Left renal cortex interstitium (tissue), 4 donors: ENCODE data around the gene PRR20A. TPM values are rescaled to one million over a fixed set of nuclear protein-coding genes. Genes with fewer than 3 reads are reported as not detected.
"Not testable (repeated sequence)": the region's sequence is repeated elsewhere in the genome, so short reads cannot be mapped to it uniquely, and the experiment has no call there.

Experiments
- DNase-seq, 4 donors: peaks; one replicate each; pipeline ENCODE4 v3.0.0-alpha.2; 2013; ENCODE audit warnings: low read depth in 4 of 4, low spot score in 2 of 4, missing footprints in 1 of 4
- polyA plus RNA-seq, 4 donors: library from polyadenylated mRNA; unstranded; fragments of 120-200 nt; gene quantifications; one replicate each; pipeline ENCODE4 v1.2.1, GENCODE V29; 2013; ENCODE audit not compliant: insufficient read length in 4 of 4

PRR20A gene
- not detected for polyA plus RNA-seq

DNA sequence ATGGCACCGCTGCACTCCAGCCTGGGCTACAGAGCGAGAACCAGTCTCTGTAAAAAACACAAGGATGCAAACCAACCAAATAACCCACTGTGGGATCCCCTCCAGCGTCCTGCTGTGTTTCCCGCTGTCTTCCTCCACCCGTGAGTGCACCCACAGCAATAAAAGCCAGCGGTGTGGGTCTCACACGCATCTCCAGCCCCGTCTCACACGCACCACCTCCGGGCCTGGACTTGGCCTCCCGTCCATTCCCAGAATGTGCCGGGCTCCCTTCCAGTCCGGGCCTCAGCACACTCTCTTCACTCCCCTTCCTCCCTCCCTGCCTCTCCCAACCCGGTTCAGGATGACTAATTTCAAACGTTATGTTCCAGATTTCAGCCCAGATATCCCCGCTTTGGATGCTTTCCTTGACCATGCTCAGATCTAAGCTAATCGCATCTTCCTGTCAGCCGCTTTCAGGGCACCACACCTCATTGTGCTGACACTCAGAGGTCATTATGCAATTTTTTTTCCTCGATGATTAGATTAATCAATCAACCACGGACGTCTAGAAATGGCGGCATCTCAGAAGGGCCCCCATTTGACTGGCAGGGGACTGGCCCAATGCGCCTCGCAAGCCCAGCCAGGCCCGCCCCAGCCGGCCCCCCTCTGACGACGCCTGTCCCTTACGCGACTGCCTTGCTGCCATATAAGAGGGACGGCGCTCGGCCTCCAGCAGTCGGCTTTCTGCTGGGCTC lies at the start of gene PRR20A:
Gene PRR20A (plus strand): TSS at position 684 of the 734 bp plus-strand sequence. CDS start 387 bp downstream, outside the sequence.
- not testable (repeated sequence) for DNase-seq

DNA sequence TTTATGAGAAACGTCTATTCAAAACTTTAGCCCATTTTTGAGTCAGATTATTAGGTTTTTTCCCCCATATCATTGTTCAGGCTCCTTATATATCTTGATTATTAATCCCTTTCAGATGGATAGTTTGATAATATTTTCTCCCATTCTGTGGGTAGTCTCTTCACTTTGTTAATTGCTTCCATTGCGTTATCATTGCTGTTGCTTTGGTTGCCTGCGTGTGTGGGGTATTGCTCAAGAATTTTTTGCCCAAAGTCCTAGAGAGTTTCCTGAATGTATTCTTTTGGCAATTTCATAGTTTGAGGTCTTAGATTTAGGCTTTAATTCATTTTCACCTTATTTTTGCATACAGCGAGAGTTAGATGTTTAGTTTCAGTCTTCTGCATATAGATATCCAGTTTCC lies 25.8 kb upstream of the PRR20A start:
- no peak for DNase-seq

DNA sequence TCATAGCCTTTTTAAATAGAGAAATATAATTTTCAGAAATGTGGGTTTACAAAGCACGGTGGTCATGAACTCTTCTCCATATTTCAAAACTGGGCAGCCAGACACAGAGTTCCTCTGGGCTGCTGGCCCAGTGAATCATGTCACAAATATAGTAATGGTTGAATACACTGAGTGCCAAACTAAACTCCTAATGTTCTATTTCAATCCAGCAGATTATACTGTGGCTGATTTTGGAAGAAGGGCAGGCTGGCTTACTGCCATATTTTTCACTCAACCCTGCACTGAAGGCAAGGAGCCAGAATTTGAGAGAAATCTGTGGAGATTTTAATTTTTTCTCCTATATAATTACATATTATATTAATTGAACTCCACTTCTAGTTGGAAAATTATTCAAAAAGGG lies 17.0 kb upstream of the PRR20A start:
- DNase-seq, result no peak

DNA sequence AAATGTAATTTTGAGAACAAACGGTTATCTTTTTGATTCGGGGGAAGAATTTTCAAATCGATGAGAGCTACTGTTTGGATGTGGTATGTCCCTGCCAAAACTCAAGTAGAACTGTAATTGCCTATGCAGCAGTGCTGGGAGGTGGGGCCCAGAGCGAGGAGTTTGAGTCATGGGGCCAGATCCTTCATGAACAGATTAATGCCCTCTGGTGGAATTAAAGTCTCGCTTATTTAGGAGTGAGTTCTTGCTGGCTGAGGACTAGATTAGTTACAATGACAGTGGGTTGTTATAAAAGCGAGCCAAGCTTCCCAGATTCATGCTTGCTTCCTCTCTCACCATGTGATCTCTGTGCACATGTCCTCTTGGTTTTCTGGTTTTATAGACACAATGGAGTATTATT lies 11.8 kb upstream of the PRR20A start:
- no peak for DNase-seq

DNA sequence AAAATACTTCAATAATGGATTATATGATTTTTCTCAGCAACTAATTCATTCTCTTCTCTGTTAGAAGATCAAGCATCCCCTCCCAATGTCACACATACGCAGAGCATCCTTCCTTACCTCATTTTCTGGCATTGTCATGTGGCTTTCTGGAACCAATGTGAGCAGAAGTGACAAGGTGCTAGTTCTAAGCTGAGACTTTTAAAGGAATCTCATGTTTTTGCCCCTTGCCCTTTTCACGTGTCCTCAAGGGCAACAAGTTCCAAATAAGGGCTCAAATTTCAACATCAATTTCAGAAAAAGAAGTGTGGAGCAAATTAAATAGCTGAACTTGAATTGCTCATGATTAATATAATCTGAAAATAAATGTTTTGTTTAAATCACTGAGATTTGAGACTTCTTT lies 4.6 kb upstream of the PRR20A start:
- no peak for DNase-seq

DNA sequence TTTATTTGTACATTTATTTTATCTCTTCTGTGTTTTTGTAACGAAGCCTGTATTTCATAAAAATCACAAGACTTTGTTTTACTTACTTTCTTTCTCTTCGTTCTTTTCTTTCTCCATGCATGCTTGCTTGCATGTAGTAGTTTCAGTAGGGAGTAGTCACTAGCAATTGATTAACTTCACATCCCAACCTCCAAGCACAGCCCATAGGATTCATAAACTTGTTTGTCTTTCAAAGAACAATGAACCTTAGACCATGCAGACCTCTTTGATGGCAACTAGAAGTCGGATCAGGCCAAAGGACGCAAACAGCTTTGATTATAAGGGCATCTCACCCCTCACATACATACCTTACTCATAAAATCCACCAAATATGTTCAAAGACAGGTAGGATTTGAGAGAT lies 3.1 kb upstream of the PRR20A start:
- no peak for DNase-seq

DNA sequence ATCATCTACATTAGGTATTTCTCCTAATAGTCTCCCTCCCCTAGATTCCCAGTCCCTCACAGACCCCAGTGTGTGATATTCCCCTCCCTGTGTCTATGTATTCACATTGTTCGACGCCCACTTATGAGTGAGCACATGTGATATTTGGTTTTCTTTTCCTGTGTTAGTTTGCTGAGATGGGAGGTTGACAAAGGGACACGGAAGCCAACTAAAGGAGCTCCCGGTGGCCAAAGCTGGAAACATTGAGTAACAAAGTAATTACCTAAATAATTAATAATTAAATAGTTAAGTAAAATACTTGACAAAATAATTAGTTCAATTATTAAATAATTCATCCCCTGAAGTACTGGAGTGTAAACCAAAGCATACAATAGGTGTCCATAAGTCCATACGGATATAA lies 1.7 kb upstream of the PRR20A start:
- no peak for DNase-seq

DNA sequence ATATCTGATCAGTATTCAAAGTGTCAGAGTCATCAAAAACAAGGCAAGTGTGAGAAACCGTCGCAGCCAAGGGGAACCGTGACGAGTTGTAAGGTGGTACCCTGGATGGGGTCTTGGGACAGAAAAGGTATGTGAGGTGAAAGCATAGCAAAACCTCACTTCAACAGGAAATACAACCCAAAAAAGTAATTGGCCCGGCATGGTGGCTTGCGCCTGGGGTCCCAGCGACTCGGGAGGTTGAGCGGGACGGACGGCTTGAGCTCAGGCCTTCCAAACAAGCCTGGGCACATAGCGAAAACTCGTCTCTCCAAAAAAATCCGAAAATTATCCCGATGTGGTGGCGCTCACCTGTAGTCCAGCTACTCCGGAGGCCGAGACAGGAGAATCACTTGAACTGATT lies 937 bp upstream of the PRR20A start:
- not testable (repeated sequence) for DNase-seq

DNA sequence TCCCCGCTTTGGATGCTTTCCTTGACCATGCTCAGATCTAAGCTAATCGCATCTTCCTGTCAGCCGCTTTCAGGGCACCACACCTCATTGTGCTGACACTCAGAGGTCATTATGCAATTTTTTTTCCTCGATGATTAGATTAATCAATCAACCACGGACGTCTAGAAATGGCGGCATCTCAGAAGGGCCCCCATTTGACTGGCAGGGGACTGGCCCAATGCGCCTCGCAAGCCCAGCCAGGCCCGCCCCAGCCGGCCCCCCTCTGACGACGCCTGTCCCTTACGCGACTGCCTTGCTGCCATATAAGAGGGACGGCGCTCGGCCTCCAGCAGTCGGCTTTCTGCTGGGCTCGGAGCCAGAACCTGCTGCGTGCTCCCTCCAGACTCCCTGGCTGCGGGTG lies 6.5 kb downstream of the PRR20A start, which contains the start of gene PRR20B:
Gene PRR20B (plus strand): TSS at position 301 of the 400 bp plus-strand sequence. CDS start 387 bp downstream, outside the sequence.
- not testable (repeated sequence) for DNase-seq

DNA sequence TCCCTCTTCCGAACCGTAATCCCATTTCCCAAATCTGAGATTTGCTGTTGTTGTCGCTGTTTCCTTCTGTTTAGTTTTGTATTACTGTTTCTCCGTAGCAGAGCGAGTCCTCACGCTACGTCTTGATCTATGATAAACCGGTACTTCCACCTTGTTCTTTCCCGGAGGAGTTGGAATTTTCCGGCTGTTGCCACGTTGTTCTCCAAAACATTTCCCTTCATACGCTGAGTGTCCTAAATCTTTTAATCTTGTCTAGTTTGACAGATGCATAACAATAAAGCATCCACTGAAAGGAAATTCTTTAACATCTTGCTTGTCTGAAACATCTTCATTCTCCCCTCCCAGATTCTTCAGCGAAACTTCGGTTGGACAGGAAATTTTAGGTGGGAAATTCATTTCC lies 7.4 kb downstream of the PRR20A start:
- DNase-seq, result not testable (repeated sequence)

DNA sequence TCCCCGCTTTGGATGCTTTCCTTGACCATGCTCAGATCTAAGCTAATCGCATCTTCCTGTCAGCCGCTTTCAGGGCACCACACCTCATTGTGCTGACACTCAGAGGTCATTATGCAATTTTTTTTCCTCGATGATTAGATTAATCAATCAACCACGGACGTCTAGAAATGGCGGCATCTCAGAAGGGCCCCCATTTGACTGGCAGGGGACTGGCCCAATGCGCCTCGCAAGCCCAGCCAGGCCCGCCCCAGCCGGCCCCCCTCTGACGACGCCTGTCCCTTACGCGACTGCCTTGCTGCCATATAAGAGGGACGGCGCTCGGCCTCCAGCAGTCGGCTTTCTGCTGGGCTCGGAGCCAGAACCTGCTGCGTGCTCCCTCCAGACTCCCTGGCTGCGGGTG lies 13.0 kb downstream of the PRR20A start, which contains the start of gene PRR20C:
Gene PRR20C (plus strand): TSS at position 301 of the 400 bp plus-strand sequence. CDS start 387 bp downstream, outside the sequence.
- not testable (repeated sequence) for DNase-seq

DNA sequence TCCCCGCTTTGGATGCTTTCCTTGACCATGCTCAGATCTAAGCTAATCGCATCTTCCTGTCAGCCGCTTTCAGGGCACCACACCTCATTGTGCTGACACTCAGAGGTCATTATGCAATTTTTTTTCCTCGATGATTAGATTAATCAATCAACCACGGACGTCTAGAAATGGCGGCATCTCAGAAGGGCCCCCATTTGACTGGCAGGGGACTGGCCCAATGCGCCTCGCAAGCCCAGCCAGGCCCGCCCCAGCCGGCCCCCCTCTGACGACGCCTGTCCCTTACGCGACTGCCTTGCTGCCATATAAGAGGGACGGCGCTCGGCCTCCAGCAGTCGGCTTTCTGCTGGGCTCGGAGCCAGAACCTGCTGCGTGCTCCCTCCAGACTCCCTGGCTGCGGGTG lies 19.6 kb downstream of the PRR20A start, which contains the start of gene PRR20D:
Gene PRR20D (plus strand): TSS at position 301 of the 400 bp plus-strand sequence. CDS start 387 bp downstream, outside the sequence.
- DNase-seq, result not testable (repeated sequence)

DNA sequence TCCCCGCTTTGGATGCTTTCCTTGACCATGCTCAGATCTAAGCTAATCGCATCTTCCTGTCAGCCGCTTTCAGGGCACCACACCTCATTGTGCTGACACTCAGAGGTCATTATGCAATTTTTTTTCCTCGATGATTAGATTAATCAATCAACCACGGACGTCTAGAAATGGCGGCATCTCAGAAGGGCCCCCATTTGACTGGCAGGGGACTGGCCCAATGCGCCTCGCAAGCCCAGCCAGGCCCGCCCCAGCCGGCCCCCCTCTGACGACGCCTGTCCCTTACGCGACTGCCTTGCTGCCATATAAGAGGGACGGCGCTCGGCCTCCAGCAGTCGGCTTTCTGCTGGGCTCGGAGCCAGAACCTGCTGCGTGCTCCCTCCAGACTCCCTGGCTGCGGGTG lies 26.2 kb downstream of the PRR20A start, which contains the start of gene PRR20E:
Gene PRR20E (plus strand): TSS at position 301 of the 400 bp plus-strand sequence. CDS start 387 bp downstream, outside the sequence.
- DNase-seq, result not testable (repeated sequence)

DNA sequence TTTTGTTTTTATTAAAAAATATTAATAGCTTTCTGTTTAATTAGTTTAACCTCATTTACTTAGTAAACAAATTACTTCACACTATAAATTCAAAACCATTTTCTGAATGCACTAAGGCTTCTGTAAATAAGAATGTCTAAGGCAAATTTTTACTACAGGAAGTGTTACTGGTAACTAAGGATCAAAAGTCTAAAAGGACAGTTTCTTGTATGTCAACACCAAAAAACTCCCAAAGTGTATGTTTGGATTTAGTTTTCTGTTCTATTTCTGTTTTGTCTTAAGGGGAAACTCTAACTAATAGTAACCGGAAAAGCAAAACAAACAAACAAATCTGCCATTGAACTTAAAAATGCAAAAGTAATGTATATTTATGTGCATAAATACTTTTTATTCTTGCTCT lies 50.9 kb downstream of the PRR20A start:
- no peak for DNase-seq

Other genes starting within 250 kb of the PRR20A start
- not detected for gene PRR20B, start 6.6 kb downstream of the PRR20A start, polyA plus RNA-seq
- gene PRR20C, start 13.1 kb downstream of the PRR20A start, polyA plus RNA-seq, result not detected
- not detected for gene PRR20D, start 19.7 kb downstream of the PRR20A start, polyA plus RNA-seq
- gene PRR20E, start 26.3 kb downstream of the PRR20A start, polyA plus RNA-seq, result not detected